Measurements from ENCODE around the gene DMC1.

The DMC1 gene

GRCh38 chr22:38567531-38568285 is 2.3 kb downstream of the DMC1 start:
- TF ChIP-seq CTCF (conservative IDR thresholded peaks at IDR 0.05; ENCODE audit: low read depth, low read length), result no peak
- no peak overlapping the region for H3K4me3 ChIP-seq (ENCODE audit: low read depth, low read length)
- no peak for DNase-seq (ENCODE audit: low read depth)

- DNase-seq (ENCODE audit: low read depth), result no peak
- TF ChIP-seq CTCF (conservative IDR thresholded peaks at IDR 0.05; ENCODE audit: low read depth, low read length), result no peak
- H3K4me3 ChIP-seq (ENCODE audit: low read depth, low read length), result no peak overlapping the region
These were observed 3.1 kb downstream of the DMC1 start for GRCh38 chr22:38566726-38567504.

GRCh38 chr22:38565441-38565840 is 4.5 kb downstream of the DMC1 start:
- no peak for DNase-seq (ENCODE audit: low read depth)
- no peak for TF ChIP-seq CTCF (conservative IDR thresholded peaks at IDR 0.05; ENCODE audit: low read depth, low read length)

GRCh38 chr22:38564669-38565068 is 5.3 kb downstream of the DMC1 start:
- no peak for TF ChIP-seq CTCF (conservative IDR thresholded peaks at IDR 0.05; ENCODE audit: low read depth, low read length)
- H3K4me3 ChIP-seq (ENCODE audit: low read depth, low read length), result no peak overlapping the region
- DNase-seq (ENCODE audit: low read depth), result no peak

More at GRCh38 chr22:38565441-38565840, 4.5 kb downstream of the DMC1 start:
- H3K4me3 ChIP-seq (ENCODE audit: low read depth, low read length), result no peak overlapping the region

- no peak for TF ChIP-seq CTCF (conservative IDR thresholded peaks at IDR 0.05; ENCODE audit: low read depth, low read length)
- no peak for DNase-seq (ENCODE audit: low read depth)
- no peak overlapping the region for H3K4me3 ChIP-seq (ENCODE audit: low read depth, low read length)
These were observed 15.7 kb downstream of the DMC1 start for GRCh38 chr22:38554281-38554680.

- no peak for DNase-seq (ENCODE audit: low read depth)
- no peak for TF ChIP-seq CTCF (conservative IDR thresholded peaks at IDR 0.05; ENCODE audit: low read depth, low read length)
- no peak overlapping the region for H3K4me3 ChIP-seq (ENCODE audit: low read depth, low read length)
These were observed 20.7 kb downstream of the DMC1 start for GRCh38 chr22:38549101-38549894.
